MCF 10A (cell line): ENCODE measurements around the gene SLC5A9. TPM values are rescaled to one million over a fixed set of nuclear protein-coding genes. Genes with fewer than 3 reads are reported as not detected.

Experiments
- BruUV-seq: library from RNA; stranded (reverse); fragments of 400-500 nt; replicated peaks from 2 replicates; lab custom pipeline; 2021; lab: Mats Ljungman, UMichigan
- CTCF ChIA-PET: fragments of 300-600 bp; sonication (Branson Sonifier 250); formaldehyde crosslinking; extraction: SDS; loops from one replicate; lab custom pipeline; 2021; ENCODE audit warnings: antibody characterized with exemption, inconsistent platforms; lab: Yijun Ruan, JAX
- POLR2A ChIA-PET: fragments of 300-600, 350-650 bp; sonication (Branson Sonifier 250); formaldehyde crosslinking; extraction: SDS; loops from one replicate; lab custom pipeline; 2020; ENCODE audit warnings: antibody characterized with exemption, inconsistent platforms; lab: Yijun Ruan, JAX
- DNase-seq: peaks from one replicate; pipeline ENCODE4 v3.0.0-alpha.2; 2018; ENCODE audit not compliant: unreplicated experiment
- H3K27ac Mint-ChIP-seq: one replicate; pipeline ENCODE4 v1.8.0; 2022; ENCODE audit warnings: mild to moderate bottlenecking, low read depth, mixed read lengths; ENCODE audit not compliant: unreplicated experiment
- H3K27me3 Mint-ChIP-seq: one replicate; pipeline ENCODE4 v1.8.0; 2022; ENCODE audit warnings: mixed read lengths; ENCODE audit not compliant: insufficient read depth, unreplicated experiment
- H3K36me3 Mint-ChIP-seq: one replicate; pipeline ENCODE4 v1.8.0; 2022; ENCODE audit warnings: mild to moderate bottlenecking, moderate library complexity, mixed read lengths; ENCODE audit not compliant: insufficient read depth, unreplicated experiment
- H3K4me1 Mint-ChIP-seq: one replicate; pipeline ENCODE4 v1.8.0; 2022; ENCODE audit warnings: mixed read lengths; ENCODE audit not compliant: insufficient read depth, unreplicated experiment
- H3K4me3 Mint-ChIP-seq: one replicate; pipeline ENCODE4 v1.8.0; 2022; ENCODE audit warnings: mild to moderate bottlenecking, moderate library complexity, mixed read lengths; ENCODE audit not compliant: unreplicated experiment
- H3K9me3 Mint-ChIP-seq: one replicate; pipeline ENCODE4 v1.8.0; 2022; ENCODE audit warnings: mixed read lengths; ENCODE audit not compliant: unreplicated experiment
- intact Hi-C: fragments of 100-400 bp; cut with micrococcal nuclease; formaldehyde crosslinking; loops from 2 replicates; pipeline ENCODE4 v1.14.1; 2022
- total RNA-seq: library from RNA; stranded (reverse); gene quantifications from 2 replicates; pipeline ENCODE4 v1.2.3, GENCODE V29; 2022
- TF ChIP-seq, protein P1 (sequence below): fragments of 200-600 bp; IDR thresholded peaks from one replicate; pipeline ENCODE4 v1.8.0; 2022; ENCODE audit warnings: antibody characterized with exemption, mild to moderate bottlenecking; ENCODE audit not compliant: unreplicated experiment

SLC5A9 gene
- total RNA-seq, 1 experiment from 2014 or later: not detected

DNA sequence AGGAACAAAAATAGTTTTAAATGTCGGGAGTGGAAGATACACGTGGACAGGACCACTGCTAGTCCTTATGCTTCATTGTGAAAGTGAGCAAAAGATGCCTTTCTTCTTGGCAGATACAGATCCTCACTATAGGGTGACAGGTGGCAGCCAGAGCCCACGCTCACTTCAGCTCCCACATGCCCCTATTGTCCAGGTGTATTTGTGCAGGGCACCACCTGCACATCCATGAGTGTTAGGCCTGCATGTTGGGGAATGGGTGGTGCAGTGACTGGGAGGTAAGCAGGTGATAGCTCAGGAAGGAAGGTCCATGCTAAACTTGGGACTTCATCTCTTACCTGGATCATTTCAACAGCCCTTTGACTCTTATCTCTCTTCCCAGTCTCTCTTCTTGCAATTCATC lies 27.4 kb downstream of the SLC5A9 start:
- H3K27me3 Mint-ChIP-seq: no peaks in the 10 kb centered on the region
- no peak overlapping the region for H3K4me3 Mint-ChIP-seq
- BruUV-seq: no TSS peak
- DNase-seq: no peak
- no peaks in the 10 kb centered on the region for H3K4me1 Mint-ChIP-seq
- ChIA-PET POLR2A (no interaction called here), CTCF (interaction anchor here (0.9 to 1.9 kb wide), 2 partner anchors 12 to 144 kb away, joined by 5 to 8 read pairs; no protein-coding TSS in a partner anchor)
- TF ChIP-seq, protein P1, sequence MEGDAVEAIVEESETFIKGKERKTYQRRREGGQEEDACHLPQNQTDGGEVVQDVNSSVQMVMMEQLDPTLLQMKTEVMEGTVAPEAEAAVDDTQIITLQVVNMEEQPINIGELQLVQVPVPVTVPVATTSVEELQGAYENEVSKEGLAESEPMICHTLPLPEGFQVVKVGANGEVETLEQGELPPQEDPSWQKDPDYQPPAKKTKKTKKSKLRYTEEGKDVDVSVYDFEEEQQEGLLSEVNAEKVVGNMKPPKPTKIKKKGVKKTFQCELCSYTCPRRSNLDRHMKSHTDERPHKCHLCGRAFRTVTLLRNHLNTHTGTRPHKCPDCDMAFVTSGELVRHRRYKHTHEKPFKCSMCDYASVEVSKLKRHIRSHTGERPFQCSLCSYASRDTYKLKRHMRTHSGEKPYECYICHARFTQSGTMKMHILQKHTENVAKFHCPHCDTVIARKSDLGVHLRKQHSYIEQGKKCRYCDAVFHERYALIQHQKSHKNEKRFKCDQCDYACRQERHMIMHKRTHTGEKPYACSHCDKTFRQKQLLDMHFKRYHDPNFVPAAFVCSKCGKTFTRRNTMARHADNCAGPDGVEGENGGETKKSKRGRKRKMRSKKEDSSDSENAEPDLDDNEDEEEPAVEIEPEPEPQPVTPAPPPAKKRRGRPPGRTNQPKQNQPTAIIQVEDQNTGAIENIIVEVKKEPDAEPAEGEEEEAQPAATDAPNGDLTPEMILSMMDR: no peak
- intact Hi-C loops: no loop called here
- no peaks in the 10 kb centered on the region for H3K36me3 Mint-ChIP-seq
- no peaks in the 10 kb centered on the region for H3K9me3 Mint-ChIP-seq
- H3K27ac Mint-ChIP-seq: no peak overlapping the region

DNA sequence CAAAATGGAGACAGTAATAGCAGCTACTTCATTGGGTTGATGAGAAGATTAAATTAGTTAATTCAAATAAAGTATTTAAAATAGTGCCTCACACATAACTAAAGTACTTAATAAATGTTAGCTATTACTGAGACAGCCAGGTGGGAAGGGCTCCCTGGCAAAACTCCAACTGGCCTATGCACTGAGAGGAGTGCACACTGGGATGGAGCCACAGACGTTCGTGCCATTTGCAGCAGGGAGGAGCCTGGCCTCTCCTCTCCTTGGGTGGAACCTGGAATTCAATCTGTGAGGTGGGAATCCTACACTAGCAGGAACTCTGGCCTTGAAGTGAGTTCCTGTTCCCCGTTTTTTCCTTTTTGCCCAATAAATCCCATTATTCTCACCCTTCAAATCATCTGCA lies 28.1 kb downstream of the SLC5A9 start:
- CTCF ChIA-PET: interaction anchor here (0.9 to 1.9 kb wide), 2 partner anchors 13 to 144 kb away, joined by 5 to 8 read pairs; no protein-coding TSS in a partner anchor
- Mint-ChIP-seq H3K27ac (no peak overlapping the region), H3K9me3 (no peaks in the 10 kb centered on the region), H3K36me3 (no peaks in the 10 kb centered on the region), H3K4me3 (no peak overlapping the region), H3K27me3 (no peaks in the 10 kb centered on the region), H3K4me1 (no peaks in the 10 kb centered on the region)
- intact Hi-C loops: no loop called here
- no TSS peak for BruUV-seq
- POLR2A ChIA-PET: no interaction called here
- TF ChIP-seq, protein P1: no peak
- DNase-seq: no peak

GRCh38 chr1:48251323-48251722 lies 28.8 kb downstream of the SLC5A9 start:
- CTCF ChIA-PET: interaction anchor here (0.7 to 3.6 kb wide), 4 partner anchors 13 to 496 kb away, joined by 3 to 10 read pairs (median 3); no protein-coding TSS in a partner anchor
- POLR2A ChIA-PET: interaction anchor here (0.9 kb wide), 1 partner anchor 43 kb away, joined by 3 read pairs; no protein-coding TSS in a partner anchor
- intact Hi-C loops: no loop called here
- no peaks in the 10 kb centered on the region for H3K4me1 Mint-ChIP-seq
- DNase-seq: no peak
- TF ChIP-seq, protein P1: no peak
- H3K27me3 Mint-ChIP-seq: no peaks in the 10 kb centered on the region
- no peak overlapping the region for H3K4me3 Mint-ChIP-seq
- no peaks in the 10 kb centered on the region for H3K9me3 Mint-ChIP-seq
- H3K27ac Mint-ChIP-seq: no peak overlapping the region
- no TSS peak for BruUV-seq
- no peaks in the 10 kb centered on the region for H3K36me3 Mint-ChIP-seq

GRCh38 chr1:48251821-48252220 lies 29.3 kb downstream of the SLC5A9 start:
- no TSS peak for BruUV-seq
- ChIA-PET CTCF (interaction anchor here (0.7 to 3.6 kb wide), 4 partner anchors 14 to 497 kb away, joined by 3 to 10 read pairs (median 3); no protein-coding TSS in a partner anchor), POLR2A (interaction anchor here (0.9 kb wide), 1 partner anchor 43 kb away, joined by 3 read pairs; no protein-coding TSS in a partner anchor)
- no peaks in the 10 kb centered on the region for H3K27me3 Mint-ChIP-seq
- no peaks in the 10 kb centered on the region for H3K4me1 Mint-ChIP-seq
- no peak overlapping the region for H3K4me3 Mint-ChIP-seq
- H3K36me3 Mint-ChIP-seq: no peaks in the 10 kb centered on the region
- intact Hi-C loops: no loop called here
- TF ChIP-seq, protein P1: no peak
- H3K9me3 Mint-ChIP-seq: no peaks in the 10 kb centered on the region
- DNase-seq: no peak
- H3K27ac Mint-ChIP-seq: no peak overlapping the region
